NCI-H524 treated with DMSO at 0.1 percent for 48 hours (cell line): ENCODE measurements around the gene MMS22L.
"Not testable (repeated sequence)": the region's sequence is repeated elsewhere in the genome, so short reads cannot be mapped to it uniquely, and the experiment has no call there.

Experiments
- DNase-seq: peaks from one replicate; lab custom pipeline; 2025; lab: John Stamatoyannopoulos, UW

Gene MMS22L

GRCh38 chr6:97240222-97240621 lies 42.8 kb downstream of the MMS22L start:
- DNase-seq = no peak

GRCh38 chr6:97231911-97232310 lies 51.1 kb downstream of the MMS22L start:
- no peak for DNase-seq

- DNase-seq = no peak
Observed at GRCh38 chr6:97222903-97223302, 60.1 kb downstream of the MMS22L start.

GRCh38 chr6:97218912-97219311 lies 64.1 kb downstream of the MMS22L start:
- DNase-seq = no peak

- peak; percentile 57 for DNase-seq
Observed at GRCh38 chr6:97215157-97215769, 67.8 kb downstream of the MMS22L start.

GRCh38 chr6:97214671-97215070 lies 68.3 kb downstream of the MMS22L start:
- no peak for DNase-seq

- no peak for DNase-seq
Observed at GRCh38 chr6:97207383-97207782, 75.6 kb downstream of the MMS22L start.

- DNase-seq = no peak
Observed at GRCh38 chr6:97205966-97206365, 77.0 kb downstream of the MMS22L start.

- DNase-seq = peak; percentile 74
Observed at GRCh38 chr6:97203343-97203742, 79.7 kb downstream of the MMS22L start.

GRCh38 chr6:97198046-97198565 lies 84.9 kb downstream of the MMS22L start:
- DNase-seq = no peak

- peak; percentile 9 for DNase-seq
Observed at GRCh38 chr6:97195117-97195516, 87.9 kb downstream of the MMS22L start.

- DNase-seq = no peak
Observed at GRCh38 chr6:97189767-97190166, 93.2 kb downstream of the MMS22L start.

- no peak for DNase-seq
Observed at GRCh38 chr6:97187951-97188350, 95.1 kb downstream of the MMS22L start.

- peak; percentile 8 for DNase-seq
Observed at GRCh38 chr6:97186416-97186999, 96.5 kb downstream of the MMS22L start.

GRCh38 chr6:97177905-97178304 lies 105.1 kb downstream of the MMS22L start:
- DNase-seq = no peak

GRCh38 chr6:97176468-97176867 lies 106.5 kb downstream of the MMS22L start:
- no peak for DNase-seq

GRCh38 chr6:97175806-97176205 lies 107.2 kb downstream of the MMS22L start:
- no peak for DNase-seq

GRCh38 chr6:97174471-97174870 lies 108.5 kb downstream of the MMS22L start:
- no peak for DNase-seq

- no peak for DNase-seq
Observed at GRCh38 chr6:97160280-97160679, 122.7 kb downstream of the MMS22L start.

- DNase-seq = not testable (repeated sequence)
Observed at GRCh38 chr6:97155447-97155846, 127.6 kb downstream of the MMS22L start.

GRCh38 chr6:97154015-97154414 lies 129.0 kb downstream of the MMS22L start:
- no peak for DNase-seq

- DNase-seq = no peak
Observed at GRCh38 chr6:97151601-97152000, 131.4 kb downstream of the MMS22L start.

- DNase-seq = no peak
Observed at GRCh38 chr6:97150932-97151331, 132.1 kb downstream of the MMS22L start.

GRCh38 chr6:97147421-97147820 lies 135.6 kb downstream of the MMS22L start:
- DNase-seq = no peak
